H1 (cell line): Measurements from ENCODE around the gene AMZ1. TPM values are rescaled to one million over a fixed set of nuclear protein-coding genes. Genes with fewer than 3 reads are reported as not detected.
"Not testable (repeated sequence)": the region's sequence is repeated elsewhere in the genome, so short reads cannot be mapped to it uniquely, and the experiment has no call there.

Source experiments
- CTCF ChIA-PET: fragments of 300-600 bp; sonication (Branson Sonifier 250); formaldehyde crosslinking; loops from one replicate; lab custom pipeline; 2021; ENCODE audit not compliant: partially characterized antibody; lab: Charles Lee
- POLR2A ChIA-PET: fragments of 300-600 bp; sonication (Branson Sonifier 250); formaldehyde crosslinking; loops from one replicate; lab custom pipeline; 2021; ENCODE audit warnings: inconsistent platforms; ENCODE audit not compliant: partially characterized antibody; lab: Charles Lee
- DNase-seq, 2 experiments: peaks; one replicate each; pipeline versions ENCODE4 v3.0.0 to v3.0.0-alpha.2; 2010 to 2022; ENCODE audit warnings: low spot score in 2 of 2, low read depth in 1 of 2, mixed read lengths in 1 of 2
- FAIRE-seq: peaks from 2 replicates; lab custom pipeline; 2011; peaks lifted over from hg19 to GRCh38; lab: Jason Lieb, UNC
- H2AFZ ChIP-seq: 2 replicates; pipeline ENCODE4 v1.8.1; 2012; ENCODE audit warnings: low read length, inconsistent platforms
- H2AK5ac ChIP-seq: 2 replicates; pipeline ENCODE4 v1.6.1; 2013; ENCODE audit warnings: low read depth, low read length
- H2BK120ac ChIP-seq: replicated peaks from 2 replicates; pipeline ENCODE3; 2013; ENCODE audit warnings: low read depth, low read length, inconsistent platforms
- H2BK12ac ChIP-seq: 2 replicates; pipeline ENCODE4 v1.6.1; 2013; ENCODE audit warnings: low read depth, low read length
- H2BK15ac ChIP-seq: 2 replicates; pipeline ENCODE4 v1.6.1; 2013; ENCODE audit warnings: low read length
- H2BK20ac ChIP-seq: 2 replicates; pipeline ENCODE4 v1.6.1; 2013; ENCODE audit warnings: low read length
- H2BK5ac ChIP-seq: 2 replicates; pipeline ENCODE4 v1.6.1; 2013; ENCODE audit warnings: low read depth, low read length
- H3K14ac ChIP-seq: 2 replicates; pipeline ENCODE4 v1.6.1; 2013; ENCODE audit warnings: inconsistent platforms; ENCODE audit not compliant: insufficient read length
- H3K18ac ChIP-seq: 2 replicates; pipeline ENCODE4 v1.6.1; 2013; ENCODE audit warnings: low read length; ENCODE audit errors: extremely low read depth
- H3K23ac ChIP-seq: 2 replicates; pipeline ENCODE4 v1.6.1; 2013; ENCODE audit warnings: inconsistent platforms; ENCODE audit not compliant: insufficient read length
- H3K23me2 ChIP-seq: 2 replicates; pipeline ENCODE4 v1.6.1; 2013; ENCODE audit warnings: low read depth, low read length
- H3K27ac ChIP-seq: 2 replicates; pipeline ENCODE4 v1.6.1; 2011; ENCODE audit warnings: low read depth, low read length, inconsistent platforms
- H3K27me3 ChIP-seq, 4 experiments: replicated peaks in 1 of 4; 1 replicate in 1 of 4; 2 replicates in 3 of 4; pipeline versions ENCODE4 v1.6.1 to v1.8.1; 2011 to 2013; ENCODE audit warnings: low read length in 3 of 4, mild to moderate bottlenecking in 3 of 4, inconsistent platforms in 2 of 4, mixed read lengths in 2 of 4, moderate library complexity in 1 of 4; ENCODE audit not compliant: control insufficient read depth in 3 of 4, insufficient read depth in 3 of 4; ENCODE audit errors: extremely low read depth in 1 of 4
- H3K36me3 ChIP-seq, 4 experiments: 2 replicates each; pipeline versions ENCODE4 v1.6.1 to v1.8.1; 2011 to 2013; ENCODE audit warnings: mild to moderate bottlenecking in 4 of 4, low read length in 3 of 4, moderate library complexity in 2 of 4, control low read depth in 1 of 4, inconsistent platforms in 1 of 4; ENCODE audit not compliant: insufficient read depth in 4 of 4, control insufficient read depth in 2 of 4
- H3K4ac ChIP-seq: replicated peaks from 2 replicates; pipeline ENCODE3; 2013; ENCODE audit warnings: low read length, low read depth, mixed read lengths, inconsistent platforms; ENCODE audit not compliant: insufficient read length
- H3K4me1 ChIP-seq, 4 experiments: replicated peaks in 1 of 4; 1 replicate in 1 of 4; 2 replicates in 3 of 4; pipeline versions ENCODE4 v1.6.1 to v1.8.1; 2011 to 2013; ENCODE audit warnings: low read length in 3 of 4, inconsistent platforms in 2 of 4, mixed read lengths in 1 of 4; ENCODE audit not compliant: insufficient read depth in 4 of 4, control insufficient read depth in 3 of 4
- H3K4me2 ChIP-seq, 2 experiments: 2 replicates each; pipeline versions ENCODE4 v1.6.1 to v1.8.1; 2011 to 2013; ENCODE audit warnings: low read depth in 2 of 2, low read length in 2 of 2, control low read depth in 1 of 2, inconsistent platforms in 1 of 2, mild to moderate bottlenecking in 1 of 2; ENCODE audit not compliant: insufficient read depth in 1 of 2
- H3K4me3 ChIP-seq, 4 experiments: fragments of 200-600, 300-600 bp in 1 of 4; sonication (generic), shearing (Covaris generic), sonication (Bioruptor Twin) in 1 of 4; 2 replicates each; pipeline versions ENCODE4 v1.5.1 to v1.8.1; 2011 to 2016; ENCODE audit warnings: low read length in 4 of 4, low read depth in 3 of 4, control low read depth in 2 of 4, inconsistent platforms in 2 of 4, mild to moderate bottlenecking in 2 of 4, mixed read lengths in 1 of 4, moderate library complexity in 1 of 4; ENCODE audit not compliant: insufficient read depth in 2 of 4; ENCODE audit errors: extremely low read depth in 1 of 4
- H3K56ac ChIP-seq: replicated peaks from 2 replicates; pipeline ENCODE3; 2013; ENCODE audit warnings: low read depth, mild to moderate bottlenecking, mixed read lengths, low read length, inconsistent platforms; ENCODE audit not compliant: insufficient read length
- H3K79me1 ChIP-seq: 2 replicates; pipeline ENCODE4 v1.6.1; 2013; ENCODE audit warnings: low read depth, low read length, control low read depth
- H3K79me2 ChIP-seq, 2 experiments: 2 replicates each; pipeline versions ENCODE4 v1.6.1 to v1.8.1; 2012 to 2013; ENCODE audit warnings: low read length in 2 of 2, mild to moderate bottlenecking in 2 of 2, inconsistent platforms in 1 of 2; ENCODE audit not compliant: insufficient read depth in 2 of 2, control insufficient read depth in 1 of 2
- H3K9ac ChIP-seq, 4 experiments: replicated peaks in 1 of 4; 1 replicate in 1 of 4; 2 replicates in 3 of 4; pipeline versions ENCODE4 v1.6.1 to v1.8.1; 2011 to 2013; ENCODE audit warnings: low read depth in 3 of 4, low read length in 3 of 4, control low read depth in 2 of 4, mild to moderate bottlenecking in 2 of 4, moderate library complexity in 2 of 4, inconsistent platforms in 1 of 4; ENCODE audit errors: extremely low read depth in 1 of 4
- H3K9me3 ChIP-seq, 2 experiments: 2 replicates each; pipeline versions ENCODE4 v1.6.1 to v1.8.1; 2012 to 2013; ENCODE audit warnings: mild to moderate bottlenecking in 2 of 2, moderate library complexity in 2 of 2, control low read depth in 1 of 2, inconsistent platforms in 1 of 2, low read depth in 1 of 2, low read length in 1 of 2, mixed read lengths in 1 of 2; ENCODE audit not compliant: insufficient read depth in 2 of 2
- H4K20me1 ChIP-seq, 2 experiments: replicated peaks in 1 of 2; 2 replicates each; pipeline versions ENCODE3 to v1.8.1; 2011 to 2013; ENCODE audit warnings: inconsistent platforms in 2 of 2, low read length in 2 of 2, mild to moderate bottlenecking in 1 of 2; ENCODE audit not compliant: insufficient read depth in 2 of 2, control insufficient read depth in 1 of 2
- H4K5ac ChIP-seq: 2 replicates; pipeline ENCODE4 v1.6.1; 2013; ENCODE audit warnings: low read length, low read depth, mixed read lengths, inconsistent platforms; ENCODE audit not compliant: insufficient read length
- H4K8ac ChIP-seq: 2 replicates; pipeline ENCODE4 v1.8.0; 2013; ENCODE audit warnings: mild to moderate bottlenecking, moderate library complexity, low read length, inconsistent platforms; ENCODE audit not compliant: insufficient read depth; ENCODE audit errors: extremely low read depth
- H4K91ac ChIP-seq: replicated peaks from 2 replicates; pipeline ENCODE3; 2013; ENCODE audit warnings: low read length, mixed read lengths, inconsistent platforms; ENCODE audit not compliant: insufficient read length
- WGBS, 2 experiments: shearing (Covaris generic) in 1 of 2; methylation state at CpG; one replicate each; pipeline versions ENCODE4 v1.1.6 to v1.1.7; 2013 to 2015; ENCODE audit warnings: low lambda C conversion rate in 2 of 2, mixed read lengths in 2 of 2, inconsistent platforms in 1 of 2, low coverage in 1 of 2, missing lambda C conversion rate in 1 of 2; ENCODE audit not compliant: insufficient replicate concordance in 2 of 2, insufficient coverage in 1 of 2, insufficient read length in 1 of 2; ENCODE audit errors: extremely low coverage in 1 of 2, missing lambda C conversion rate in 1 of 2; 5-methylcytosine and 5-hydroxymethylcytosine counted together
- polyA plus RNA-seq, 7 experiments: library from polyadenylated mRNA; depleted of rRNA in 3 of 7; stranded (reverse) in 5 of 7; unstranded in 2 of 7; fragments of >200 nt in 5 of 7; fragments of 200-250 nt in 2 of 7; gene quantifications; 1 replicate in 5 of 7; 2 replicates in 1 of 7; 4 replicates in 1 of 7; pipeline versions ENCODE4 v1.2.1 to v1.2.3, GENCODE V29; 2011 to 2013; ENCODE audit warnings: missing spikeins in 2 of 7, mixed read lengths in 2 of 7
- total RNA-seq: library from RNA; stranded (reverse); fragmentation: NEBNext Ultra II Directional; extraction: Animal tissue kit (Norgen Biotek cat#: 25700); gene quantifications from 2 replicates; pipeline ENCODE4 v1.2.1, GENCODE V29; 2021

Gene AMZ1
- total and polyA plus RNA-seq, 2 of the 8 experiments (the other 6 are each of a cell fraction or from before 2014, with no cell fraction given), result 0.59 to 1.4 TPM

DNA sequence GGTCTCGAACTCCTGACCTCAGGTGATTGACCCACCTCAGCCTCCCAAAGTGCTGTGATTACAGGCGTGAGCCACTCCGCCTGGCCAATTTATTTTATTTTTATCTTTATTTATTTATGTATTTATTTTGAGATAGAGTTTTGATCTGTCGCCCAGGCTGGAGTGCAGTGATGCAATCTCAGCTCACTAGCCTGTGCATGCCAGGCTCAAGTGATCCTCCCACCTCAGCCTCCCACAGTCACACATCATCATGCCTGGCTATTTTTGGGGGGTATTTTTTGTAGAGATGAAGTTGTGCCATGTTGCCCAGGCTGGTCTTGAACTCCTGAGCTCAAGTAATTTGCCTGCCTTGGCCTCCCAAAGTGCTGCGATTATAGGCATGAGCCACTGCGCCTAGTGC lies 14.8 kb upstream of the AMZ1 start:
- not testable (repeated sequence) for H3K27me3 ChIP-seq, H3K27ac ChIP-seq, H3K79me2 ChIP-seq, H3K4me1 ChIP-seq, H4K8ac ChIP-seq, FAIRE-seq, H3K79me1 ChIP-seq, H3K36me3 ChIP-seq, H4K5ac ChIP-seq, H3K9me3 ChIP-seq, H3K23me2 ChIP-seq, H2BK20ac ChIP-seq, H2AK5ac ChIP-seq, H3K23ac ChIP-seq, H3K4me3 ChIP-seq, H2AFZ ChIP-seq, H3K9ac ChIP-seq, H4K91ac ChIP-seq, H3K18ac ChIP-seq, H2BK15ac ChIP-seq, H2BK12ac ChIP-seq, H3K14ac ChIP-seq, H2BK120ac ChIP-seq, DNase-seq, H2BK5ac ChIP-seq, H3K4me2 ChIP-seq, H3K56ac ChIP-seq, H3K4ac ChIP-seq, H4K20me1 ChIP-seq
- ChIA-PET POLR2A (interaction anchor here (1.0 kb wide), 1 partner anchor 8 kb away, joined by 6 read pairs; no protein-coding TSS in a partner anchor), CTCF (interaction anchor here (1.0 to 8.1 kb wide), 6 partner anchors 8 to 106 kb away, joined by 3 to 83 read pairs (median 4); no protein-coding TSS in a partner anchor)
- WGBS, 2 experiments, result 79% methylated on average over 6 of the region's 6 CpGs; no CpG with 5 or more reads in 1 of the 2 experiments
